NB4 (cell line): Measurements from ENCODE around the gene FRAS1.

Experiments used
- DNase-seq: peaks from one replicate; pipeline ENCODE4 v3.0.0; 2010; ENCODE audit warnings: low read depth
- H3K4me3 ChIP-seq: one replicate; pipeline ENCODE4 v1.5.1; 2011; ENCODE audit warnings: mild to moderate bottlenecking, low read depth, low read length, moderate library complexity
- MAX ChIP-seq: IDR thresholded peaks from 2 replicates; pipeline ENCODE4 v1.6.1; 2011; ENCODE audit warnings: low read depth, low read length
- MYC ChIP-seq: IDR thresholded peaks from 2 replicates; pipeline ENCODE4 v1.6.1; 2011; ENCODE audit warnings: low read depth, low read length
- POLR2A ChIP-seq: IDR thresholded peaks from 2 replicates; pipeline ENCODE4 v1.6.1; 2011; ENCODE audit warnings: mild to moderate bottlenecking; ENCODE audit not compliant: insufficient read length; ENCODE audit errors: extremely low read depth
- TF ChIP-seq, protein P1 (sequence below): IDR thresholded peaks from one replicate; pipeline ENCODE4 v1.5.1; 2012; ENCODE audit warnings: low read depth, low read length

FRAS1 gene

DNA sequence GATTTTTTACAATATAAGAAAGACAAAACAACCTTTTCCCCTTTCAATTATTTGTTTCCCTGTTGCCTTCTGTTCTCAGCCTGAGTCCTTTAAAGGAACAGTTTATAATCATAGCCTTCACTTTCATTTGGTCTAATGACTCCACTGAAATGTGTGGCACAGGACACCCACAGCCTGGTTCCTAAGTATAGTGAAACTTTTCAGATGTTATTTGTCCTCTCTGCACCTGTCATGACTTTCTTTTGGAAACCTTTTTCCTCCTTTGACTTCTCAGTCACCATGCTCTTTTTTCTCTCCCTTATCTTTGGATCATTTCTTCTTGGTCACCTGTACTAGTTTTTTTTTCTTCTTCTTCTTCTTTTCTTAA is 256.6 kb downstream of the FRAS1 start:
- no peak overlapping the region for H3K4me3 ChIP-seq
- DNase-seq: no peak
- TF ChIP-seq MYC (no peak), MAX (no peak), POLR2A (no peak)
- TF ChIP-seq, protein P1, sequence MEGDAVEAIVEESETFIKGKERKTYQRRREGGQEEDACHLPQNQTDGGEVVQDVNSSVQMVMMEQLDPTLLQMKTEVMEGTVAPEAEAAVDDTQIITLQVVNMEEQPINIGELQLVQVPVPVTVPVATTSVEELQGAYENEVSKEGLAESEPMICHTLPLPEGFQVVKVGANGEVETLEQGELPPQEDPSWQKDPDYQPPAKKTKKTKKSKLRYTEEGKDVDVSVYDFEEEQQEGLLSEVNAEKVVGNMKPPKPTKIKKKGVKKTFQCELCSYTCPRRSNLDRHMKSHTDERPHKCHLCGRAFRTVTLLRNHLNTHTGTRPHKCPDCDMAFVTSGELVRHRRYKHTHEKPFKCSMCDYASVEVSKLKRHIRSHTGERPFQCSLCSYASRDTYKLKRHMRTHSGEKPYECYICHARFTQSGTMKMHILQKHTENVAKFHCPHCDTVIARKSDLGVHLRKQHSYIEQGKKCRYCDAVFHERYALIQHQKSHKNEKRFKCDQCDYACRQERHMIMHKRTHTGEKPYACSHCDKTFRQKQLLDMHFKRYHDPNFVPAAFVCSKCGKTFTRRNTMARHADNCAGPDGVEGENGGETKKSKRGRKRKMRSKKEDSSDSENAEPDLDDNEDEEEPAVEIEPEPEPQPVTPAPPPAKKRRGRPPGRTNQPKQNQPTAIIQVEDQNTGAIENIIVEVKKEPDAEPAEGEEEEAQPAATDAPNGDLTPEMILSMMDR: no peak

DNA sequence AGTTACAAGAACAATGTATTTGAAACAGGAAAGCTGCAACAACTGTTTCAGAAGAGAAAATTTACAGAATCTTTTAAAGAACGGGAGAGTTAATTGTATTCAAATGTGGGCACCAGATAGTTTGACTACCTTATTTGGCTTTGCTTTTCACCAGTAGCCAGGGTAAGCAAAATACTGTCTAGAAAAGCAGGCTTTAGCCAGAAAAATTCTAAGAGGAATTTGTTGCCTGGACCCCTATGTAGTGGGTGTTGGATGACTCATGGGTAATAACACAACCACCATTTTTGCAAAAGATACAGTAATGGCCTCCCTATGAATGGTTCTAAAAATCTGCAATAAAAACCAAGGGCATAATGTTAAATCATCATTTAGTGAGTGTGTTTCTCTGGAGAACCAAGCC is 261.0 kb downstream of the FRAS1 start:
- H3K4me3 ChIP-seq: no peak overlapping the region
- no peak for DNase-seq
- TF ChIP-seq, protein P1: no peak
- no peak for TF ChIP-seq MYC
- no peak for TF ChIP-seq MAX
- no peak for TF ChIP-seq POLR2A

- TF ChIP-seq, protein P1: no peak
- TF ChIP-seq MAX: no peak
- no peak for TF ChIP-seq MYC
- no peak for TF ChIP-seq POLR2A
- peak; percentile 50 for DNase-seq
- no peak overlapping the region for H3K4me3 ChIP-seq
Observed at GRCh38 chr4:78320349-78320935, 263.3 kb downstream of the FRAS1 start.

- no peak for DNase-seq
- no peak overlapping the region for H3K4me3 ChIP-seq
- TF ChIP-seq POLR2A (no peak), MYC (no peak), MAX (no peak)
- TF ChIP-seq, protein P1: no peak
Observed at GRCh38 chr4:78322032-78322431, 264.9 kb downstream of the FRAS1 start.

DNA sequence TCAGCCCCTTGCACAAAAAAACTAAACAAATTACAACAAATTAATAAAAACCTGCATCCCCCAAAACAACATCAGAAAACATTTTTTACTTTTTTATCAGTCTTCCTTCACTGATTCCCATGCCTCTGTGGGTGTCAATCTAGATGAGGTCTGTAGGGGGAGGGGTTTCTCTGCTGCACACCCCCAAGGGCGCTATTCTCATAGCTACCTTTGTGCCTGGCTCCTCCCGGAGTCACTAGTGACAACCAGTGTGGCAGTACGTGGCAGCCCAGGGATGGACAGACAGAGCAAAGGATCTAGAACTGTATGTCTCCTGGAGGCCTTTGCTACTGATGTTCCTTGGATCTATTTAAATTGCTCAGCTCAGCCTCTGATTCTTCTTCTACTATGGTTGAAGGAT is 266.3 kb downstream of the FRAS1 start:
- no peak for TF ChIP-seq MAX
- TF ChIP-seq, protein P1: no peak
- no peak overlapping the region for H3K4me3 ChIP-seq
- DNase-seq: no peak

DNA sequence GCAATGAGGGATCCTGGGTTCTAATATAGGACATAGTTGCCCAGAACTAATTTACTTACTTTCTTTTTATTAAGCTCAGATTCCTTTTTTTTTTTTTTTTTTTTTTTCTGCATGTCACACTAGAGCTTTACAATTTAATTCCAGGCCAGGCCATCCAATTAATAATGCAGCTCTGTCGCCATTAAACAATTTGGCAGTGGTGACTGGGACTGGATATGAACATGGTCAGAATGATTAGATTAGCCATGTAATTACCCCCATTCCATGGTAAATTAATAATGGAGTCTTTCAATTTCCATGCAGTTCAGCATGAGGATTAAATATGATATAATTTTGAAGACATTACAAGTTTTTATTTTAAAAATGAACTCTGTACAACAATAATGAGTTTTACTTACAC is 267.5 kb downstream of the FRAS1 start:
- no peak for DNase-seq
- TF ChIP-seq, protein P1: no peak
- no peak for TF ChIP-seq MYC
- TF ChIP-seq POLR2A: no peak
- TF ChIP-seq MAX: no peak
- no peak overlapping the region for H3K4me3 ChIP-seq
